Measurements from ENCODE around the gene ZNF362.
"Not testable (repeated sequence)": the region's sequence is repeated elsewhere in the genome, so short reads cannot be mapped to it uniquely, and the experiment has no call there.

Gene ZNF362

GRCh38 chr1:33256471-33257206, at the start of gene ZNF362:
Gene ZNF362, plus strand, starts transcription at chr1:33256492. Its CDS starts 14,083 bp downstream, at chr1:33270575.
- peak; percentile 31 for DNase-seq (ENCODE audit: low read depth)

- DNase-seq (ENCODE audit: low read depth) = no peak
Measured at GRCh38 chr1:33211972-33212371, 44.3 kb upstream of the ZNF362 start.

GRCh38 chr1:33219886-33220661, 36.2 kb upstream of the ZNF362 start:
- no peak for DNase-seq (ENCODE audit: low read depth)

GRCh38 chr1:33220676-33221384, 35.5 kb upstream of the ZNF362 start:
- no peak for DNase-seq (ENCODE audit: low read depth)

GRCh38 chr1:33221385-33221758, 34.9 kb upstream of the ZNF362 start:
- DNase-seq (ENCODE audit: low read depth) = no peak

GRCh38 chr1:33222381-33222780, 33.9 kb upstream of the ZNF362 start:
- DNase-seq (ENCODE audit: low read depth) = no peak

GRCh38 chr1:33224166-33224707, 32.1 kb upstream of the ZNF362 start:
- no peak for DNase-seq (ENCODE audit: low read depth)

GRCh38 chr1:33225586-33225985, 30.7 kb upstream of the ZNF362 start:
- no peak for DNase-seq (ENCODE audit: low read depth)

- DNase-seq (ENCODE audit: low read depth) = no peak
Measured at GRCh38 chr1:33228935-33229487, 27.3 kb upstream of the ZNF362 start.

- no peak for DNase-seq (ENCODE audit: low read depth)
Measured at GRCh38 chr1:33231166-33231565, 25.1 kb upstream of the ZNF362 start.

GRCh38 chr1:33232716-33233115, 23.6 kb upstream of the ZNF362 start:
- no peak for DNase-seq (ENCODE audit: low read depth)

- no peak for DNase-seq (ENCODE audit: low read depth)
Measured at GRCh38 chr1:33234131-33234530, 22.2 kb upstream of the ZNF362 start.

- no peak for DNase-seq (ENCODE audit: low read depth)
Measured at GRCh38 chr1:33234588-33234990, 21.7 kb upstream of the ZNF362 start.

GRCh38 chr1:33235521-33235920, 20.8 kb upstream of the ZNF362 start:
- no peak for DNase-seq (ENCODE audit: low read depth)

GRCh38 chr1:33236498-33236897, 19.8 kb upstream of the ZNF362 start:
- no peak for DNase-seq (ENCODE audit: low read depth)

GRCh38 chr1:33237579-33237978, 18.7 kb upstream of the ZNF362 start:
- DNase-seq (ENCODE audit: low read depth) = no peak

GRCh38 chr1:33238194-33238724, 18.0 kb upstream of the ZNF362 start:
- DNase-seq (ENCODE audit: low read depth) = not testable (repeated sequence)

GRCh38 chr1:33239410-33239809, 16.9 kb upstream of the ZNF362 start:
- not testable (repeated sequence) for DNase-seq (ENCODE audit: low read depth)

- DNase-seq (ENCODE audit: low read depth) = no peak
Measured at GRCh38 chr1:33241866-33242265, 14.4 kb upstream of the ZNF362 start.

GRCh38 chr1:33242652-33243051, 13.6 kb upstream of the ZNF362 start:
- no peak for DNase-seq (ENCODE audit: low read depth)

GRCh38 chr1:33244143-33244808, 12.0 kb upstream of the ZNF362 start:
- no peak for DNase-seq (ENCODE audit: low read depth)
